ENCODE data around the gene ADGRB3. TPM values are rescaled to one million over a fixed set of nuclear protein-coding genes. Genes with fewer than 3 reads are reported as not detected.
"Not testable (repeated sequence)": the region's sequence is repeated elsewhere in the genome, so short reads cannot be mapped to it uniquely, and the experiment has no call there.

Gene ADGRB3
- total RNA-seq, 1 donor from 2014 or later = 14.9 TPM

GRCh38 chr6:68901044-68901443, 266.0 kb downstream of the ADGRB3 start:
- Mint-ChIP-seq H3K4me1 (no peaks in the 10 kb centered on the region), H3K36me3 (no peaks in the 10 kb centered on the region), H3K9me3 (no peaks in the 10 kb centered on the region), H3K27me3 (ENCODE audit: low read depth) (peaks cover 4% of the 10 kb centered on the region), H3K27ac (no peak overlapping the region), H3K4me3 (no peak overlapping the region)
- TF ChIP-seq CTCF (IDR thresholded peaks at IDR 0.05; ENCODE audit: unreplicated experiment) = no peak
- no peak for DNase-seq (ENCODE audit: low spot score in 2 of 2, unreplicated experiment in 2 of 2)

- H3K9me3 Mint-ChIP-seq = no peaks in the 10 kb centered on the region
- no peaks in the 10 kb centered on the region for H3K4me1 Mint-ChIP-seq
- peaks cover 1% of the 10 kb centered on the region for H3K36me3 Mint-ChIP-seq
- H3K4me3 Mint-ChIP-seq = no peak overlapping the region
- no peak for TF ChIP-seq CTCF (IDR thresholded peaks at IDR 0.05; ENCODE audit: unreplicated experiment)
- DNase-seq (ENCODE audit: low spot score in 2 of 2, unreplicated experiment in 2 of 2) = no peak
- H3K27me3 Mint-ChIP-seq (ENCODE audit: low read depth) = no peaks in the 10 kb centered on the region
- H3K27ac Mint-ChIP-seq = no peak overlapping the region
Observed at GRCh38 chr6:68911334-68911733, 276.3 kb downstream of the ADGRB3 start.

GRCh38 chr6:68911811-68912210, 276.7 kb downstream of the ADGRB3 start:
- no peaks in the 10 kb centered on the region for H3K9me3 Mint-ChIP-seq
- no peak for DNase-seq (ENCODE audit: low spot score in 2 of 2, unreplicated experiment in 2 of 2)
- H3K27me3 Mint-ChIP-seq (ENCODE audit: low read depth) = no peaks in the 10 kb centered on the region
- H3K4me3 Mint-ChIP-seq = no peak overlapping the region
- H3K27ac Mint-ChIP-seq = no peak overlapping the region
- H3K36me3 Mint-ChIP-seq = peaks cover 1% of the 10 kb centered on the region
- H3K4me1 Mint-ChIP-seq = no peaks in the 10 kb centered on the region
- no peak for TF ChIP-seq CTCF (IDR thresholded peaks at IDR 0.05; ENCODE audit: unreplicated experiment)

GRCh38 chr6:68912805-68913204, 277.7 kb downstream of the ADGRB3 start:
- H3K27ac Mint-ChIP-seq; H3K9me3 Mint-ChIP-seq; DNase-seq (ENCODE audit: low spot score in 2 of 2, unreplicated experiment in 2 of 2); H3K4me1 Mint-ChIP-seq; H3K4me3 Mint-ChIP-seq; H3K36me3 Mint-ChIP-seq; H3K27me3 Mint-ChIP-seq (ENCODE audit: low read depth): not testable (repeated sequence)

- no peaks in the 10 kb centered on the region for H3K4me1 Mint-ChIP-seq
- H3K27me3 Mint-ChIP-seq (ENCODE audit: low read depth) = peaks cover 3% of the 10 kb centered on the region
- no peak overlapping the region for H3K4me3 Mint-ChIP-seq
- peaks cover 1% of the 10 kb centered on the region for H3K36me3 Mint-ChIP-seq
- no peaks in the 10 kb centered on the region for H3K9me3 Mint-ChIP-seq
- no peak overlapping the region for H3K27ac Mint-ChIP-seq
- DNase-seq (ENCODE audit: low spot score in 2 of 2, unreplicated experiment in 2 of 2) = no peak
- TF ChIP-seq CTCF (IDR thresholded peaks at IDR 0.05; ENCODE audit: unreplicated experiment) = no peak
Observed at GRCh38 chr6:68915586-68915985, 280.5 kb downstream of the ADGRB3 start.

GRCh38 chr6:68919537-68919936, 284.5 kb downstream of the ADGRB3 start:
- Mint-ChIP-seq H3K4me3 (no peak overlapping the region), H3K27me3 (ENCODE audit: low read depth) (peaks cover 3% of the 10 kb centered on the region), H3K36me3 (no peaks in the 10 kb centered on the region), H3K9me3 (no peaks in the 10 kb centered on the region), H3K27ac (no peak overlapping the region), H3K4me1 (no peaks in the 10 kb centered on the region)
- TF ChIP-seq CTCF (IDR thresholded peaks at IDR 0.05; ENCODE audit: unreplicated experiment) = no peak
- DNase-seq (ENCODE audit: low spot score in 2 of 2, unreplicated experiment in 2 of 2) = no peak

All from mesothelial cell of epicardium (in vitro differentiated cells).